ENCODE measurements around the gene TPK1.

The TPK1 gene

DNA sequence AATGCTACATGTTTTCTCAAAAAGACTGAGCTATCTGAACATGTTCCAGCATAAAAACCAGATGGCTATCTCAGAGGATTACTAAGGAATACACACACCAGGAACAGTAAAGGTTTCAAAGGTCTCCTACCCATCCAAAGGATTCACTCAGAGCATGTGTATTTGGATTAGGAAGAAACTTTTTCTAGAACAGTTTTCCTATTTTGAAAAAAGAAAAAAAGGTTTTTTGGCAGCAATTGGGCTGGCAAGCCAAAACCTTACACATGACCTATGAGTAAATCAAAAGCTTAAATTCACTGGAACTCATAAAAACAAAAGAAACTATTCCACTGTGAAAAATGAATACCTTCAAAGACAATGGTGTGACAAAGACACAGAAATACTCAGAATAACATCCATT is 9.6 kb downstream of the TPK1 start:
- Histone ChIP-seq H3K9ac (ENCODE audit: low read depth in 1 of 2, low read length in 2 of 2) (no peak overlapping the region), H3K27ac (ENCODE audit: low read depth in 2 of 2, low read length in 2 of 2) (no peak overlapping the region), H3K27me3 (ENCODE audit: control insufficient read depth in 2 of 2, insufficient read depth in 2 of 2, low read length in 2 of 2) (no peaks in the 10 kb centered on the region), H3K36me3 (ENCODE audit: control insufficient read depth in 2 of 2, insufficient read depth in 2 of 2, low read length in 2 of 2) (no peaks in the 10 kb centered on the region), H3K4me1 (ENCODE audit: control insufficient read depth in 2 of 2, insufficient read depth in 2 of 2, low read length in 2 of 2) (peaks cover 0 to 11% of the 10 kb centered on the region in 2 donors), H3K9me3 (ENCODE audit: control insufficient read depth in 2 of 2, low read length in 2 of 2) (no peaks in the 10 kb centered on the region), H3K4me3 (ENCODE audit: low read length in 2 of 2) (no peak overlapping the region)

DNA sequence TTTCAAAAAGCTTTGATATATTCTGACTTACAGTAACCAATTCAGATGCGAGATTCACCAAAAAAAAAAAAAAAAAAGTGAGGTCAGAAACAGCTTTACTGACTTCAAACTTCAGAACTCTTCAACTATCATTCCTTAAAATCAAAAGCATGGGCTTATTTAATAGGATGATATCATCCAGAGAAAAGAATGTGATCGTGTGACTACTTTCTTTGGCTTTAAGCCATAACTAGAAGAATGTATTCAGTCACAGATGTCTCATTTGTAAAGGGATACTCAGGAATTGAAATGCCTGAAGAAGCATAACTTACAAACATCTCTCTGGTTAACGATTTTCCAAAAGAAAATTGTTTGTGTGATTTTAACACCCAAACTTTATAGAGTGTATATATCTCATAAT is 11.5 kb downstream of the TPK1 start:
- H3K4me3 ChIP-seq (ENCODE audit: low read length in 2 of 2), result no peak overlapping the region
- no peak overlapping the region for H3K27ac ChIP-seq (ENCODE audit: low read depth in 2 of 2, low read length in 2 of 2)
- peaks cover 0 to 3% of the 10 kb centered on the region in 2 donors for H3K4me1 ChIP-seq (ENCODE audit: control insufficient read depth in 2 of 2, insufficient read depth in 2 of 2, low read length in 2 of 2)
- no peak overlapping the region for H3K9ac ChIP-seq (ENCODE audit: low read depth in 1 of 2, low read length in 2 of 2)
- no peaks in the 10 kb centered on the region for H3K27me3 ChIP-seq (ENCODE audit: control insufficient read depth in 2 of 2, insufficient read depth in 2 of 2, low read length in 2 of 2)
- no peaks in the 10 kb centered on the region for H3K9me3 ChIP-seq (ENCODE audit: control insufficient read depth in 2 of 2, low read length in 2 of 2)
- H3K36me3 ChIP-seq (ENCODE audit: control insufficient read depth in 2 of 2, insufficient read depth in 2 of 2, low read length in 2 of 2), result no peaks in the 10 kb centered on the region

DNA sequence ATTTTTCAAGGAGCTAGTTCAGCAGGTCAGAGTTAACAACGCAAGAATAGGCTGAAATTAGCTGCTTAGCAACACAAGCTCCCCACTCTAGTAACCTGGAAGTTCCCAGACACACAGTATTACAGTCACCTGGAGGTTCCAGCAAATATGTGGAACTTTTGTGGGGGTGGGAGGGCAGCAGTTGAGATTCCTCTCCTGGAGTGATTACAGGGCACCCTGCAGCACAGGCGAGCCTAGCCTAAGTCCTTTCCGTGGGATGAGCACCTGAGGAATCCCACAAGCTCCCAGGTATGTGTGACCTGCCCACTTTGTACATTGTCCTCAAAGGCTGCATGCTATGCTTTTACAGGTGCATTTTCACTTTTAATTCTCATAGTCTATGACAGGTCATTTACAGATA is 13.6 kb downstream of the TPK1 start:
- H3K27me3 ChIP-seq (ENCODE audit: control insufficient read depth in 2 of 2, insufficient read depth in 2 of 2, low read length in 2 of 2), result no peaks in the 10 kb centered on the region
- no peaks in the 10 kb centered on the region for H3K36me3 ChIP-seq (ENCODE audit: control insufficient read depth in 2 of 2, insufficient read depth in 2 of 2, low read length in 2 of 2)
- H3K9ac ChIP-seq (ENCODE audit: low read depth in 1 of 2, low read length in 2 of 2), result no peak overlapping the region
- peaks cover 0 to 3% of the 10 kb centered on the region in 2 donors for H3K4me1 ChIP-seq (ENCODE audit: control insufficient read depth in 2 of 2, insufficient read depth in 2 of 2, low read length in 2 of 2)
- H3K27ac ChIP-seq (ENCODE audit: low read depth in 2 of 2, low read length in 2 of 2), result no peak overlapping the region
- no peak overlapping the region for H3K4me3 ChIP-seq (ENCODE audit: low read length in 2 of 2)
- no peaks in the 10 kb centered on the region for H3K9me3 ChIP-seq (ENCODE audit: control insufficient read depth in 2 of 2, low read length in 2 of 2)

DNA sequence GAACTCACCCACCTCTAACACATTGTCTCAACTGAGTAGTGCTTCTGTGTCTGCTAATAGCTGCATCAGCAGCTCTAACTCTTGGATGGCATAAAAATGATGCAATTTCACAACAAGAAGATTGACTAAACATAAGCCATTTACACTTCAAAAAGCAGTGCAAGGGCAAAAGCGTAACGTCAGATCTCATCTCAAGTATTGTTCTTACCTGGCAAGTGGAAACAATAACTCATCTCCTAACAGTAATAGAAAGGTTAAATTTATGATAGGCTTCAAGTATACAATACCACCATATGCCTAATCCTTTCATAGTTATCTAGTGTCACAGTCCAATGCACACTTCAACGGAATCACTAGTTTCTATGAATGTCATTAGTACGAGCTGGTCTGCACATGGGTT is 14.8 kb downstream of the TPK1 start:
- H3K27me3 ChIP-seq (ENCODE audit: control insufficient read depth in 2 of 2, insufficient read depth in 2 of 2, low read length in 2 of 2), result no peaks in the 10 kb centered on the region

DNA sequence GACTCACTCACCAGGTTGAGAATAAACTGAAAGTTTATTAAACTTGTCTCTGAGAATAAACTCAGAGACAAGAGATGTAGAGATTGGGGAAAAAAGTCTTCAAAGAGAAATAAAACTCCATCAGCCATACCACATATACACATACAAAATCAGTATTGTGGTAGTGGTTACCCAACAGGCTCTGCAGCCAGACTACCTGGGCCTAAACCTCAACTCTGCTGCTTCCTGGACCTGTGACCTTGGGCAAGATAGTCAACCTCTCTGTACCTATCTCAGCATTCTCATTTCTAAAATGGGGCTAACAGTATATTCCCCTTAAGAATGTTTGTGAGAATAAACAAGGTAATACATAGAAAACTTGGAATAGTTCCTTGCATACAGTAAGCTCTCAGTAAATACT is 15.3 kb downstream of the TPK1 start:
- no peak overlapping the region for H3K9ac ChIP-seq (ENCODE audit: low read depth in 1 of 2, low read length in 2 of 2)
- no peak overlapping the region for H3K4me3 ChIP-seq (ENCODE audit: low read length in 2 of 2)
- peaks cover 0 to 3% of the 10 kb centered on the region in 2 donors for H3K4me1 ChIP-seq (ENCODE audit: control insufficient read depth in 2 of 2, insufficient read depth in 2 of 2, low read length in 2 of 2)
- H3K27me3 ChIP-seq (ENCODE audit: control insufficient read depth in 2 of 2, insufficient read depth in 2 of 2, low read length in 2 of 2), result no peaks in the 10 kb centered on the region
- H3K36me3 ChIP-seq (ENCODE audit: control insufficient read depth in 2 of 2, insufficient read depth in 2 of 2, low read length in 2 of 2), result no peaks in the 10 kb centered on the region
- no peaks in the 10 kb centered on the region for H3K9me3 ChIP-seq (ENCODE audit: control insufficient read depth in 2 of 2, low read length in 2 of 2)
- H3K27ac ChIP-seq (ENCODE audit: low read depth in 2 of 2, low read length in 2 of 2), result no peak overlapping the region

More for the DNA sequence above, 14.8 kb downstream of the TPK1 start:
- H3K4me1 ChIP-seq (ENCODE audit: control insufficient read depth in 2 of 2, insufficient read depth in 2 of 2, low read length in 2 of 2), result peaks cover 0 to 3% of the 10 kb centered on the region in 2 donors
- H3K9ac ChIP-seq (ENCODE audit: low read depth in 1 of 2, low read length in 2 of 2), result no peak overlapping the region
- no peaks in the 10 kb centered on the region for H3K9me3 ChIP-seq (ENCODE audit: control insufficient read depth in 2 of 2, low read length in 2 of 2)
- H3K27ac ChIP-seq (ENCODE audit: low read depth in 2 of 2, low read length in 2 of 2), result no peak overlapping the region
- H3K36me3 ChIP-seq (ENCODE audit: control insufficient read depth in 2 of 2, insufficient read depth in 2 of 2, low read length in 2 of 2), result no peaks in the 10 kb centered on the region
- H3K4me3 ChIP-seq (ENCODE audit: low read length in 2 of 2), result no peak overlapping the region

DNA sequence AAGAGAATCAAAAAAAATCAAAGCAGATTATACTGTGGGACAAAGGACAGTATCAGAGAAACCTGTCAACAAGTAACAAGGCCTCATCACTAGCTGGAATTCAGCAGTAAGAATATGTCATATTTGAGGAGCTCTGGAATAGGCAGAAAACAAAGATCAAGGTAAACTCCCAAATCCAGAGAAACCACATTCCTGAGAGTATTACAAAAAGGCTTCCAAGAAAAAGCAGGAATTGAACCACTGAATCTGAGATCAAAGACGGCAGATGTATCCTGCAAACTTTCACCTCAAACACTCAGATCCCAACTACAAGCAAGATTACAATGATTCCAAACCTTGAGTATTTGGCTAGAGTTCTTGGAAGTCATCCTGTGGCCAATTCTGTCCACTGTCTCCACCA is 16.3 kb downstream of the TPK1 start:
- no peak overlapping the region for H3K27ac ChIP-seq (ENCODE audit: low read depth in 2 of 2, low read length in 2 of 2)
- H3K27me3 ChIP-seq (ENCODE audit: control insufficient read depth in 2 of 2, insufficient read depth in 2 of 2, low read length in 2 of 2), result no peaks in the 10 kb centered on the region
- H3K4me1 ChIP-seq (ENCODE audit: control insufficient read depth in 2 of 2, insufficient read depth in 2 of 2, low read length in 2 of 2), result peaks cover 0 to 3% of the 10 kb centered on the region in 2 donors
- H3K9ac ChIP-seq (ENCODE audit: low read depth in 1 of 2, low read length in 2 of 2), result no peak overlapping the region
- H3K36me3 ChIP-seq (ENCODE audit: control insufficient read depth in 2 of 2, insufficient read depth in 2 of 2, low read length in 2 of 2), result no peaks in the 10 kb centered on the region
- H3K9me3 ChIP-seq (ENCODE audit: control insufficient read depth in 2 of 2, low read length in 2 of 2), result no peaks in the 10 kb centered on the region
- no peak overlapping the region for H3K4me3 ChIP-seq (ENCODE audit: low read length in 2 of 2)

DNA sequence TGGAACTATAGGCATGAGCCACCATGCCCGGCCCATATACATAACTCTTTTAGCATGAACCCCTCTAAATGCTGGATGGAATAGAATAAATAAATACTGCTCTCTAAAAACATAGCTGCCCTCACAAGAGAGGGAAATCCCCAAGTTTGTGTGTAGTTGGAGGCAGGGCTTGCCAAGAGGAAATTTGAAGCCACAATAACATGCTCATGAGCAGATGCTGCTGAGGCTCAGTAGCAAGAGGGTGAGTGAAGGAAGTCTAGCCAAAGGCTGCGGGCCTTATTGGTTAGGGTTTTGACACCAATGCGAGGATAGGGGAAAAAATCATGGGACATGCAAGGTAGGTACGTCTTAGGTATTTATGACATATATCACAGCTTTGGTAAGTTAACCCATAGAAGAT is 17.3 kb downstream of the TPK1 start:
- Histone ChIP-seq H3K9ac (ENCODE audit: low read depth in 1 of 2, low read length in 2 of 2) (no peak overlapping the region), H3K9me3 (ENCODE audit: control insufficient read depth in 2 of 2, low read length in 2 of 2) (no peaks in the 10 kb centered on the region), H3K27me3 (ENCODE audit: control insufficient read depth in 2 of 2, insufficient read depth in 2 of 2, low read length in 2 of 2) (no peaks in the 10 kb centered on the region), H3K4me3 (ENCODE audit: low read length in 2 of 2) (no peak overlapping the region), H3K4me1 (ENCODE audit: control insufficient read depth in 2 of 2, insufficient read depth in 2 of 2, low read length in 2 of 2) (peaks cover 0 to 3% of the 10 kb centered on the region in 2 donors), H3K36me3 (ENCODE audit: control insufficient read depth in 2 of 2, insufficient read depth in 2 of 2, low read length in 2 of 2) (no peaks in the 10 kb centered on the region), H3K27ac (ENCODE audit: low read depth in 2 of 2, low read length in 2 of 2) (no peak overlapping the region)

DNA sequence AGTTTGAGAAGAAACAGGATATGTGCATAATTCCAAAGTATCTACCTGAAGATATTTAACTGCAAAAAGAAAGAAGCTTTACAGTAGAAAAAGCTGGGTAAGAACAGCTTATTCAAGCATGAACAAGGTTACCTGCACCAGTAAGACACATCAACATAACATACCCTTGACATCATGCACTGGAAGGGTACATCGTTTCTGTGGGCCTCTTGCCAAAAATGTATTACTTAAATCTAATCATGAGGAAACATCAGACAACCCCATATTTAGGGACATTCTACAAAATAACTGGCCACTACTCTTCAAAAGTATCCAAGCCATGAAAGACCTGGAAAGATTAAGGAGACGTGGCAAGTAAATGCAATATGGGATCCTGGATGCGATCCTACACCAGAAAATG is 18.9 kb downstream of the TPK1 start:
- Histone ChIP-seq H3K9me3 (ENCODE audit: control insufficient read depth in 2 of 2, low read length in 2 of 2) (no peaks in the 10 kb centered on the region), H3K36me3 (ENCODE audit: control insufficient read depth in 2 of 2, insufficient read depth in 2 of 2, low read length in 2 of 2) (no peaks in the 10 kb centered on the region), H3K9ac (ENCODE audit: low read depth in 1 of 2, low read length in 2 of 2) (no peak overlapping the region), H3K27me3 (ENCODE audit: control insufficient read depth in 2 of 2, insufficient read depth in 2 of 2, low read length in 2 of 2) (no peaks in the 10 kb centered on the region), H3K4me1 (ENCODE audit: control insufficient read depth in 2 of 2, insufficient read depth in 2 of 2, low read length in 2 of 2) (no peaks in the 10 kb centered on the region), H3K4me3 (ENCODE audit: low read length in 2 of 2) (no peak overlapping the region), H3K27ac (ENCODE audit: low read depth in 2 of 2, low read length in 2 of 2) (no peak overlapping the region)

DNA sequence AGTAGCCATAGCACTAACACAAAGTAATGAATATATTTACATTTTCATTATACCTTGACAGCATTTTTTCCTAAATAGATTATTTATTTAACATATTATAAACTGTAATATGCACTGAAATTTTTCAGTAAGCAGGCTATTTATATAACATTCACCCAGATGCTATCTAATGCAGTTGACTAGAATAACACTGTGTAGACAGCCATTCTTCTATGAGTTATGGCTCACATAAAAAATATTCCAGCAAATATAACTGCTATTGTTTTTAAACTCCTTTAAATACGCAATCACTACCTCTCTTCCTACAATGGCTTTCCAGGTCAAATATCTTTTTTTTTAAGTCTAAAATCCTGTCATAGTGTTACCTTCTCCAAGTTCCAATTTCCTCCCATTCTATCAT is 21.6 kb downstream of the TPK1 start:
- Histone ChIP-seq H3K27ac (ENCODE audit: low read depth in 2 of 2, low read length in 2 of 2) (no peak overlapping the region), H3K4me1 (ENCODE audit: control insufficient read depth in 2 of 2, insufficient read depth in 2 of 2, low read length in 2 of 2) (no peaks in the 10 kb centered on the region), H3K27me3 (ENCODE audit: control insufficient read depth in 2 of 2, insufficient read depth in 2 of 2, low read length in 2 of 2) (no peaks in the 10 kb centered on the region), H3K9me3 (ENCODE audit: control insufficient read depth in 2 of 2, low read length in 2 of 2) (no peaks in the 10 kb centered on the region), H3K9ac (ENCODE audit: low read depth in 1 of 2, low read length in 2 of 2) (no peak overlapping the region), H3K36me3 (ENCODE audit: control insufficient read depth in 2 of 2, insufficient read depth in 2 of 2, low read length in 2 of 2) (no peaks in the 10 kb centered on the region), H3K4me3 (ENCODE audit: low read length in 2 of 2) (no peak overlapping the region)

DNA sequence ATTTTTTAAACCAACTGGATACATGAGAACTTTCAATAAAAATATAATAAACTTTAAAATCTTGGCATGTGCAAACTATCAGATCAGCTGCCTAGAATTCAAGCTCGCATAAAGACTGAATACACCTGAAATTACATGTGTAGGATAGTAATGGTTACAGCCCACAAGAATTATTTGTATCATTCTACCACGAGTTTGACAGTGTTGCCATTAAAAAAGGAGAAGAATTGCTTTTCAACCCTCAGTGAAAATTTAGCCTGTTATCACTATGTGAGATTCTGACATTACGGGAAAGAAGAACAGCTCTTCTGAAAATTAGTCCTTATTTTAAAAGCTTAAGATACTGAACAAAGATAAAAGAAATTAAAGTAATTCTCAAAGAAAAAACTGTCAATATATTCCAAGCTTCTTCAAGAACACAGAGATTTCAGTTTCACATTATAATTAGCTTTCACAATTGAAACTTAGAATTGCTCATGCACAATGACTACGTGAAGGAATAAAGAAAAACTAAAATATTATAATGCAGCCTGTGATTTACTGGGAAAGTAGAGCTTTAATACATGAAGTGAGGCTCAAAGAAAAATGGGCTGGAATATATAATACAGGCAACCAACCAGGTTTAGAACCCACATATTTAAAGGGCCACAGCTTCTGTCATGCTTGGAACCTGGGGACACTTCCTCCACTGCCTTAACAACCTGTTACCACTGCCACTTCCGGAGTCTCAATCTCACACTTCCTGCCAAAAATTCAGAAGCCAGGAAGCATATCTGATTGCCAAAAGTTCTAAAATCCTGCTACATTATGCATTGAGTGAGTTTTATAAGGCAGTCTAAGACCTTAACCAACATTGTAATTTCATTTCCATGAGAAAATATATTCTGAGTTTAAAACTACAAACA is 23.2 kb downstream of the TPK1 start:
- Histone ChIP-seq H3K9ac (ENCODE audit: low read depth in 1 of 2, low read length in 2 of 2) (no peak overlapping the region), H3K9me3 (ENCODE audit: control insufficient read depth in 2 of 2, low read length in 2 of 2) (no peaks in the 10 kb centered on the region), H3K36me3 (ENCODE audit: control insufficient read depth in 2 of 2, insufficient read depth in 2 of 2, low read length in 2 of 2) (no peaks in the 10 kb centered on the region), H3K27me3 (ENCODE audit: control insufficient read depth in 2 of 2, insufficient read depth in 2 of 2, low read length in 2 of 2) (no peaks in the 10 kb centered on the region), H3K4me1 (ENCODE audit: control insufficient read depth in 2 of 2, insufficient read depth in 2 of 2, low read length in 2 of 2) (no peaks in the 10 kb centered on the region), H3K4me3 (ENCODE audit: low read length in 2 of 2) (no peak overlapping the region), H3K27ac (ENCODE audit: low read depth in 2 of 2, low read length in 2 of 2) (no peak overlapping the region)
